MM.1S (cell line): ENCODE measurements around the gene MYO16.

ENCODE experiments used
- DNase-seq: peaks from one replicate; pipeline ENCODE4 v3.0.0-alpha.2; 2015
- H2AFZ ChIP-seq: fragments of 300-600 bp; sonication (generic); 2 replicates; pipeline ENCODE4 v1.6.0; 2016; ENCODE audit warnings: antibody characterized with exemption, low read length
- H3F3A ChIP-seq: fragments of 300-600 bp; sonication (generic); 2 replicates; pipeline ENCODE4 v1.6.1; 2016; ENCODE audit warnings: mild to moderate bottlenecking, antibody characterized with exemption, low read length, moderate library complexity, mixed read lengths; ENCODE audit not compliant: insufficient read depth
- H3K27ac ChIP-seq: fragments of 300-600 bp; sonication (generic); 2 replicates; pipeline ENCODE4 v1.5.1; 2016; ENCODE audit warnings: mild to moderate bottlenecking, low read length
- H3K27me3 ChIP-seq: fragments of 300-600 bp; sonication (generic); replicated peaks from 2 replicates; pipeline ENCODE4 v1.6.0; 2016; ENCODE audit warnings: low read length; ENCODE audit not compliant: insufficient read depth
- H3K36me3 ChIP-seq: fragments of 300-600 bp; sonication (generic); replicated peaks from 2 replicates; pipeline ENCODE4 v1.6.1; 2016; ENCODE audit warnings: mild to moderate bottlenecking, low read length, mixed read lengths; ENCODE audit not compliant: insufficient read depth
- H3K4me1 ChIP-seq: fragments of 300-600 bp; sonication (generic); 2 replicates; pipeline ENCODE4 v1.6.1; 2016; ENCODE audit warnings: low read length, mixed read lengths
- H3K4me2 ChIP-seq: fragments of 300-600 bp; sonication (generic); 2 replicates; pipeline ENCODE4 v1.6.0; 2016; ENCODE audit warnings: low read depth, low read length
- H3K4me3 ChIP-seq: fragments of 300-600 bp; sonication (generic); 2 replicates; pipeline ENCODE4 v1.5.1; 2016; ENCODE audit warnings: low read length, mixed read lengths
- H3K79me2 ChIP-seq: fragments of 300-600 bp; sonication (generic); 2 replicates; pipeline ENCODE4 v1.6.1; 2016; ENCODE audit warnings: mixed run types, low read length, mixed read lengths
- H3K9ac ChIP-seq: fragments of 300-600 bp; sonication (generic); 2 replicates; pipeline ENCODE4 v1.6.1; 2016; ENCODE audit warnings: low read length, mixed read lengths
- H3K9me2 ChIP-seq: fragments of 300-600 bp; sonication (generic); replicated peaks from 2 replicates; pipeline ENCODE4 v1.6.1; 2016; ENCODE audit warnings: mild to moderate bottlenecking, low read length, mixed read lengths; ENCODE audit not compliant: insufficient read depth
- H3K9me3 ChIP-seq: fragments of 300-600 bp; sonication (generic); replicated peaks from 2 replicates; pipeline ENCODE4 v1.6.1; 2016; ENCODE audit warnings: mild to moderate bottlenecking, low read length, mixed read lengths; ENCODE audit not compliant: insufficient read depth
- H4K20me1 ChIP-seq: fragments of 300-600 bp; sonication (generic); 2 replicates; pipeline ENCODE4 v1.6.1; 2016; ENCODE audit warnings: mild to moderate bottlenecking, low read length, moderate library complexity, mixed read lengths; ENCODE audit not compliant: insufficient read depth
- EZH2 ChIP-seq: fragments of 300-600 bp; sonication (generic); optimal IDR thresholded peaks from 2 replicates; pipeline ENCODE3; 2017; ENCODE audit warnings: low read depth, mild to moderate bottlenecking, antibody characterized with exemption, low read length, mixed read lengths
- EZH2phosphoT487 ChIP-seq: fragments of 300-600 bp; sonication (generic); IDR thresholded peaks from 2 replicates; pipeline ENCODE4 v1.6.1; 2018; ENCODE audit warnings: antibody characterized with exemption, low read length
- TF ChIP-seq, protein P1 (sequence below): fragments of 300-600 bp; sonication (generic); IDR thresholded peaks from 2 replicates; pipeline ENCODE4 v1.5.1; 2016; ENCODE audit warnings: antibody characterized with exemption, low read length, mixed read lengths

The MYO16 gene

DNA sequence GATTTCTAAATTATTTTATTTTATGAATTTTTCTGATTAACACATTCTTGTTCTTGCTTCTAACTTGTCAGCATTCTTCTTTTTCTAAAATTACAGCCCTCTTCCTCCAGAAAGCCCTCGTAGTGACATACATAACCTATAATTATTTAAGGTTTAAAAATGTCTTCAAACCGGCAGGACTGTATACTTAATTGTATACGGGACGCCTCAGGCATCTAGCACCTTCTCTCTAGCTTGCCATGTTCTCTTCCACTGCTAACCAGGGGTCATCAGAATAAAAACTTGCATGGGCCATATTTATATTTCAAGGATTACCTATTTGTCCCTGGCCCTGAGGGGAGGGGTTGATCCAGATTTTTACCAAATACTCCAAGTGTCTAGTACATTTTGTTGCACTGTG lies 380.3 kb downstream of the MYO16 start:
- H3K9me3 ChIP-seq = no peaks in the 10 kb centered on the region
- H3K27me3 ChIP-seq = no peaks in the 10 kb centered on the region
- no peaks in the 10 kb centered on the region for H3K79me2 ChIP-seq
- DNase-seq = no peak
- H3F3A ChIP-seq = no peaks in the 10 kb centered on the region
- no peak overlapping the region for H3K27ac ChIP-seq
- no peaks in the 10 kb centered on the region for H4K20me1 ChIP-seq
- no peak overlapping the region for H3K4me3 ChIP-seq
- H3K36me3 ChIP-seq = no peaks in the 10 kb centered on the region
- no peak overlapping the region for H3K9ac ChIP-seq
- TF ChIP-seq, protein P1, sequence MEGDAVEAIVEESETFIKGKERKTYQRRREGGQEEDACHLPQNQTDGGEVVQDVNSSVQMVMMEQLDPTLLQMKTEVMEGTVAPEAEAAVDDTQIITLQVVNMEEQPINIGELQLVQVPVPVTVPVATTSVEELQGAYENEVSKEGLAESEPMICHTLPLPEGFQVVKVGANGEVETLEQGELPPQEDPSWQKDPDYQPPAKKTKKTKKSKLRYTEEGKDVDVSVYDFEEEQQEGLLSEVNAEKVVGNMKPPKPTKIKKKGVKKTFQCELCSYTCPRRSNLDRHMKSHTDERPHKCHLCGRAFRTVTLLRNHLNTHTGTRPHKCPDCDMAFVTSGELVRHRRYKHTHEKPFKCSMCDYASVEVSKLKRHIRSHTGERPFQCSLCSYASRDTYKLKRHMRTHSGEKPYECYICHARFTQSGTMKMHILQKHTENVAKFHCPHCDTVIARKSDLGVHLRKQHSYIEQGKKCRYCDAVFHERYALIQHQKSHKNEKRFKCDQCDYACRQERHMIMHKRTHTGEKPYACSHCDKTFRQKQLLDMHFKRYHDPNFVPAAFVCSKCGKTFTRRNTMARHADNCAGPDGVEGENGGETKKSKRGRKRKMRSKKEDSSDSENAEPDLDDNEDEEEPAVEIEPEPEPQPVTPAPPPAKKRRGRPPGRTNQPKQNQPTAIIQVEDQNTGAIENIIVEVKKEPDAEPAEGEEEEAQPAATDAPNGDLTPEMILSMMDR = no peak
- TF ChIP-seq EZH2phosphoT487 (no peak), EZH2 (no peak)
- H3K4me2 ChIP-seq = no peak overlapping the region
- no peaks in the 10 kb centered on the region for H3K9me2 ChIP-seq
- no peak overlapping the region for H2AFZ ChIP-seq
- no peaks in the 10 kb centered on the region for H3K4me1 ChIP-seq

DNA sequence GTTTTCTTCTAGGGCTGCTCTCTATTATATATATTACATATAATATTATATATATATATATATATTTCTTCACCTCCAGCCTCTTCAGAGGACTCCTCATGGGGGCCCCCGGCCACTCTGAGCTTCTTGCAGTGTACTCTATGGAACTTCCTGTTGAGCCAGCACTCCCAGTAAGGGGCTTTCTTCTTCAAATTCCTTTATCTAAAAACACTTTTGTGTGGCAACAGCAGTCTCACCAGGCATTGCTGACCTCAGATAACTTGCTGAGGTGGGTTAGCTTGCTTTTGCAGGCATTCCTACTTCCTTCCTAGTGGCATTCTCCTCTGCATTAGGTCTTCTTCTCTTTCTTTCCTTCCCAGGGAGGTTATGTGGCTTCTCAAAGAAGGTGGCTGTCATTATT lies 381.5 kb downstream of the MYO16 start:
- no peak overlapping the region for H3K27ac ChIP-seq
- no peaks in the 10 kb centered on the region for H3K36me3 ChIP-seq
- H3K4me3 ChIP-seq = no peak overlapping the region
- H3K9me2 ChIP-seq = no peaks in the 10 kb centered on the region
- no peak overlapping the region for H3K9ac ChIP-seq
- DNase-seq = no peak
- H3F3A ChIP-seq = no peaks in the 10 kb centered on the region
- TF ChIP-seq, protein P1 = no peak
- TF ChIP-seq EZH2 (no peak), EZH2phosphoT487 (no peak)
- H2AFZ ChIP-seq = no peak overlapping the region
- H3K4me1 ChIP-seq = no peaks in the 10 kb centered on the region
- no peak overlapping the region for H3K4me2 ChIP-seq
- no peaks in the 10 kb centered on the region for H3K79me2 ChIP-seq
- H3K27me3 ChIP-seq = no peaks in the 10 kb centered on the region
- H4K20me1 ChIP-seq = no peaks in the 10 kb centered on the region
- H3K9me3 ChIP-seq = no peaks in the 10 kb centered on the region

DNA sequence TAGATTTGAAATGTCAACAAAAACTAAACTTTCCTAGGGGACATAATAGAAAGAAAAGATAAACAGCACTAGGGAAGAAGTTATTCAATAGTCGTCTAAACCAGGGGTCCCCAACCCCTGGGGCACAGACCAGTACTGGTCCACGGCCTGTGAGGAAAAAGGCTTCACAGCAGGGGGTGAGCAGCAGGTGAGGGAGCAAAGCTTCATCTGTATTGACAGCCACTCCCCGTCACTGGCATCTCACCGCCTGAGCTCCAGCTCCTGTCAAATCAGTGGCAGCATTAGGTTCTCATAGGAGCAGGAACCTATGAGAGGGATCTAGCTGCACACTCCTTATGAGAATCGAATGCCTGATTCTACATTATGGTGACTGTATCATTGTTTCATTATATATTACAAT lies 382.7 kb downstream of the MYO16 start:
- Histone ChIP-seq H3K27ac (no peak overlapping the region), H3F3A (no peaks in the 10 kb centered on the region), H3K9me2 (no peaks in the 10 kb centered on the region), H3K4me3 (no peak overlapping the region), H3K4me1 (no peaks in the 10 kb centered on the region), H3K79me2 (no peaks in the 10 kb centered on the region), H3K9me3 (no peaks in the 10 kb centered on the region), H4K20me1 (no peaks in the 10 kb centered on the region), H3K9ac (no peak overlapping the region), H3K27me3 (no peaks in the 10 kb centered on the region), H3K4me2 (no peak overlapping the region), H3K36me3 (no peaks in the 10 kb centered on the region), H2AFZ (no peak overlapping the region)
- DNase-seq = no peak
- no peak for TF ChIP-seq EZH2phosphoT487
- TF ChIP-seq, protein P1 = no peak
- no peak for TF ChIP-seq EZH2
